GM12878 (cell line): ENCODE measurements around the gene KIF25.

Experiments
- ASH2L ChIP-seq: fragments of 300-600, 200-600 bp; sonication (generic); IDR thresholded peaks from 2 replicates; pipeline ENCODE4 v1.6.1; 2017; ENCODE audit warnings: low read depth, mild to moderate bottlenecking, borderline replicate concordance
- ATF2 ChIP-seq: IDR thresholded peaks from 2 replicates; pipeline ENCODE4 v1.6.1; 2012; ENCODE audit warnings: low read length, inconsistent platforms
- BHLHE40 ChIP-seq, 2 experiments: fragments of 450-650 bp in 1 of 2; IDR thresholded peaks; 2 replicates each; pipeline ENCODE4 v1.6.1; 2011 to 2017; ENCODE audit warnings: low read depth in 2 of 2, borderline replicate concordance in 1 of 2, improper control_type of control experiment in 1 of 2, low read length in 1 of 2, mild to moderate bottlenecking in 1 of 2
- CTCF ChIP-seq, 3 experiments: IDR thresholded peaks in 2 of 3; conservative IDR thresholded peaks in 1 of 3; 2 replicates each; pipeline ENCODE4 v1.5.1; 2011; ENCODE audit warnings: low read depth in 3 of 3, low read length in 3 of 3, mild to moderate bottlenecking in 3 of 3, control low read depth in 2 of 3, moderate library complexity in 2 of 3, inconsistent platforms in 1 of 3, mixed read lengths in 1 of 3; ENCODE audit not compliant: control insufficient read depth in 2 of 3, insufficient read depth in 1 of 3; ENCODE audit errors: extremely low read depth in 1 of 3
- EZH2 ChIP-seq: IDR thresholded peaks from 2 replicates; pipeline ENCODE4 v1.6.1; 2012; ENCODE audit warnings: low read depth, mild to moderate bottlenecking, control low read depth, inconsistent platforms, low read length, borderline replicate concordance; ENCODE audit not compliant: control insufficient read depth
- GATAD2B ChIP-seq: fragments of 450-650 bp; conservative IDR thresholded peaks from 2 replicates; pipeline ENCODE4 v1.6.1; 2017; ENCODE audit warnings: low read depth, mild to moderate bottlenecking, moderate library complexity
- IKZF1 ChIP-seq: fragments of 450-650 bp; conservative IDR thresholded peaks from 2 replicates; pipeline ENCODE4 v1.6.1; 2017; ENCODE audit warnings: antibody characterized with exemption, mild to moderate bottlenecking
- MAX ChIP-seq: IDR thresholded peaks from 2 replicates; pipeline ENCODE4 v1.6.1; 2012; ENCODE audit warnings: low read depth, low read length, improper control_type of control experiment
- POLR2A ChIP-seq: IDR thresholded peaks from 2 replicates; pipeline ENCODE4 v1.6.1; 2011; ENCODE audit warnings: low read depth, mild to moderate bottlenecking, low read length
- POLR2AphosphoS5 ChIP-seq: IDR thresholded peaks from 2 replicates; pipeline ENCODE4 v1.6.1; 2011; ENCODE audit warnings: mild to moderate bottlenecking, low read length, inconsistent platforms
- POU2F2 ChIP-seq: IDR thresholded peaks from 3 replicates; pipeline ENCODE4 v1.6.1; 2011; ENCODE audit warnings: low read depth, mild to moderate bottlenecking, low read length, borderline replicate concordance
- RAD51 ChIP-seq: fragments of 450-650 bp; IDR thresholded peaks from 2 replicates; pipeline ENCODE4 v1.6.1; 2016; ENCODE audit warnings: moderate library complexity, mild to moderate bottlenecking, inconsistent platforms
- RB1 ChIP-seq: fragments of 450-650 bp; formaldehyde crosslinking; IDR thresholded peaks from 2 replicates; pipeline ENCODE4 v1.6.1; 2017; ENCODE audit warnings: mild to moderate bottlenecking, borderline replicate concordance
- TCF12 ChIP-seq: IDR thresholded peaks from 2 replicates; pipeline ENCODE4 v1.6.1; 2011; ENCODE audit warnings: low read depth, mild to moderate bottlenecking, low read length

- TF ChIP-seq EZH2 (no peak), RB1 (no peak), CTCF (IDR thresholded peaks at IDR 0.05 in 2 of 3, conservative IDR thresholded peaks at IDR 0.05 in 1 of 3; ENCODE audit: control insufficient read depth in 2 of 3, extremely low read depth in 1 of 3, insufficient read depth in 1 of 3, low read depth in 3 of 3, low read length in 3 of 3) (no peak), ATF2 (no peak), POLR2AphosphoS5 (no peak), MAX (no peak), IKZF1 (no peak), RAD51 (no peak), ASH2L (no peak), POLR2A (no peak), TCF12 (no peak), BHLHE40 (IDR thresholded peaks at IDR 0.05; ENCODE audit: borderline replicate concordance in 1 of 2, low read depth in 2 of 2, low read length in 1 of 2) (no peak), GATAD2B (no peak), POU2F2 (no peak)
These were observed 15.2 kb downstream of the KIF25 start for GRCh38 chr6:168012431-168013249.
